Measurements from ENCODE around the gene OR2T1. TPM values are rescaled to one million over a fixed set of nuclear protein-coding genes. Genes with fewer than 3 reads are reported as not detected.
"Not testable (repeated sequence)": the region's sequence is repeated elsewhere in the genome, so short reads cannot be mapped to it uniquely, and the experiment has no call there.

OR2T1 gene
- total and polyA plus RNA-seq, 12 donors: not detected

DNA sequence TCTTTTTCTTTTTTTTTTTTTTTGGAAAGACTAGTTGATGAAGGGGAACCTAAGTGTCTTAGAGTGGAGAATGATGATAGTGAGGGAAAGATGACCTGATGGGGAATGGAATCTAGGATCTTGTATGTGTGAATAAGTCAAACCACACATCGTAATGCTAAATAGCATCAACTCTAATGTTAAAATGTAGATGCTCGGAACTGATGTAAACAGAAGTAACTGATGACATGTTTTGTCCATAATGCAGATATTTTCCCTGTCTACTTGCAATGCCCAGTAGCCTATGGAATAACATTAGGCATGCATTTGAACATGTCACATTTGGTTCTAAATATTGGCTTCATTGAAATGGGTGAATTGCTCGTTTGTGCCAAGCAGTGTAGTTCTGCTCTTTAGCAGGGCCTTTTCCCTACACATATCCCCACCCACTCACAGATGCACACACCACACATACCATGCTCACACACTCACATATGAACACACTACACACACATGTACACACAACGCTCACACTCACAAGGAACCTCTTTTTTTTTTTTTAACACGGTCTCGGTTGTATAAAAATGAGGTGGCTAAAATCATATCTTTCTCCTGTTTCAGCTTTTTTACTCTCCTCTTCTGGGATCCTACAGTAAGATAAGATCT lies 47.1 kb downstream of the OR2T1 start:
- H3K4me3 ChIP-seq; H3K27me3 ChIP-seq; H3K27ac ChIP-seq; DNase-seq; H3K36me3 ChIP-seq (replicated peaks in 1 of 2); H3K9me3 ChIP-seq (replicated peaks in 1 of 3); H3K4me1 ChIP-seq (replicated peaks in 1 of 2); intact Hi-C loops (cut with DNase I): not testable (repeated sequence)
- 76 to 81% (median 79%) methylated on average over 5 of the region's 6 CpGs for whole genome bisulfite sequencing, 4 donors

- H3K27ac ChIP-seq; H3K4me3 ChIP-seq; H3K4me1 ChIP-seq (replicated peaks in 1 of 2); H3K27me3 ChIP-seq; DNase-seq; H3K36me3 ChIP-seq (replicated peaks in 1 of 2); intact Hi-C loops (cut with DNase I); H3K9me3 ChIP-seq (replicated peaks in 1 of 3): not testable (repeated sequence)
- 23 to 34% (median 26%) methylated on average over 2 of the region's 5 CpGs for WGBS, 4 donors
Observed at GRCh38 chr1:248450466-248451145, 47.8 kb downstream of the OR2T1 start.

GRCh38 chr1:248453619-248454018 lies 50.8 kb downstream of the OR2T1 start:
- H3K36me3 ChIP-seq (replicated peaks in 1 of 2); intact Hi-C loops (cut with DNase I); H3K4me3 ChIP-seq; H3K4me1 ChIP-seq (replicated peaks in 1 of 2); H3K27me3 ChIP-seq; H3K27ac ChIP-seq; H3K9me3 ChIP-seq (replicated peaks in 1 of 3); DNase-seq: not testable (repeated sequence)
- WGBS, 4 donors: 77 to 83% (median 80%) methylated on average over 7 of the region's 7 CpGs; no CpG with 5 or more reads in 1 of the 4 donors

DNA sequence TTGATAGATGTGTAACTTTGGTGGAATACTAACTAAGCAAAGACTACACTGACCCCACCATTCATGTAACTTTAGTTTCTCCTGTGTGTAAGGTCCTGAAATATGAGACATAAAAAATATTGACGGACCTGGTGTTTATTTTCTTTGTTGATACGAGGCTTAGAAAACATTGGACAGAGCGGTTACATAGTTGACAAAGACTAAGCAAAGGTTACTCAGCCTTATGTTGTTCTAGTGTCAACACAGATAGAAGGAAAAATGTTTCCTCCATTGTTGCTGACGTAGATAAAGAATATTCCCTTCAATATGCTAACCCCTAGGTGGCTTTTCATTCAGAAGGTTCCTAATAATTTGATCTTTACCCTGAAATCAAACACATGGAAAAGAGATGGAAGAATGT lies 52.2 kb downstream of the OR2T1 start:
- H3K27me3 ChIP-seq; intact Hi-C loops (cut with DNase I); H3K27ac ChIP-seq; H3K4me3 ChIP-seq; H3K9me3 ChIP-seq (replicated peaks in 1 of 3); H3K4me1 ChIP-seq (replicated peaks in 1 of 2); DNase-seq; H3K36me3 ChIP-seq (replicated peaks in 1 of 2): not testable (repeated sequence)
- WGBS, 4 donors: 56 to 81% (median 60%) methylated on average over 1 to 2 of the region's 4 CpGs

DNA sequence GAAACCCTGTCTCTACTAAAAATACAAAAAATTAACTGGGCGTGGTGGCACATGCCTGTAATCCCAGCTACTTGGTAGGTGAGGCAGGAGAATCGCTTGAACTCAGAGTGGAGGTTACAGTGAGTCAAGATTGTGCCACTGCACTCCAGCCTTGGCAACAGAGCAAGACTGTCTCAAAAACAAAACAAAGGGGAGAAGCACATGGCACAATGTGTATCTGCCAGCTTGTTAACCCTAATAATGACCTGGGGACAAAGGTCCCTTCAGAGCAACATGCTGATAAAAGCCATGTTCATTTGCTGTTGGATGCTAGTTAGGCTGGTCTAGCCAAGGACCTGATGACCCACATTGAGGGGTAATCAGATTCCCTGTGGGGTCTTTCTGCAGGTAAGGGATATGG lies 53.8 kb downstream of the OR2T1 start:
- H3K27me3 ChIP-seq; H3K27ac ChIP-seq; H3K4me1 ChIP-seq (replicated peaks in 1 of 2); H3K4me3 ChIP-seq; H3K36me3 ChIP-seq (replicated peaks in 1 of 2); intact Hi-C loops (cut with DNase I); DNase-seq; H3K9me3 ChIP-seq (replicated peaks in 1 of 3): not testable (repeated sequence)
- no CpG with 5 or more reads among the region's 2 CpGs for WGBS, 4 donors

Other genes with a start within 250 kb of the OR2T1 start
- gene OR2M2, start 228.2 kb upstream of the OR2T1 start, total RNA-seq: under 1 TPM in 1 of 9 donors, not detected in 8; 0.98 TPM
- gene OR2M2, start 228.2 kb upstream of the OR2T1 start, polyA plus RNA-seq: not detected
- gene OR2M3, start 205.8 kb upstream of the OR2T1 start, total RNA-seq: under 1 TPM in 2 of 9 donors, not detected in 7; 0.03 to 0.04 TPM
- gene OR2M3, start 205.8 kb upstream of the OR2T1 start, polyA plus RNA-seq: not detected
- not detected for gene OR2M4, start 171.6 kb upstream of the OR2T1 start, total RNA-seq
- not detected for gene OR2M4, start 171.6 kb upstream of the OR2T1 start, polyA plus RNA-seq
- gene OR2T33, start 125.1 kb upstream of the OR2T1 start, total RNA-seq: not detected
- gene OR2T33, start 125.1 kb upstream of the OR2T1 start, polyA plus RNA-seq: not detected
- gene OR2T12, start 99.6 kb upstream of the OR2T1 start, total RNA-seq: not detected
- not detected for gene OR2T12, start 99.6 kb upstream of the OR2T1 start, polyA plus RNA-seq
- not detected for gene OR2M7, start 78.5 kb upstream of the OR2T1 start, total RNA-seq
- gene OR2M7, start 78.5 kb upstream of the OR2T1 start, polyA plus RNA-seq: not detected
- not detected for gene OR14C36, start 54.3 kb upstream of the OR2T1 start, total RNA-seq
- not detected for gene OR14C36, start 54.3 kb upstream of the OR2T1 start, polyA plus RNA-seq
- gene OR2T4, start 41.4 kb upstream of the OR2T1 start, total RNA-seq: not detected
- gene OR2T4, start 41.4 kb upstream of the OR2T1 start, polyA plus RNA-seq: not detected
- gene OR2T6, start 27.3 kb upstream of the OR2T1 start, total RNA-seq: not detected
- gene OR2T6, start 27.3 kb upstream of the OR2T1 start, polyA plus RNA-seq: not detected
- not detected for gene OR2T2, start 42.6 kb downstream of the OR2T1 start, total RNA-seq
- gene OR2T2, start 42.6 kb downstream of the OR2T1 start, polyA plus RNA-seq: not detected
- gene OR2T3, start 70.3 kb downstream of the OR2T1 start, total RNA-seq: not detected
- not detected for gene OR2T3, start 70.3 kb downstream of the OR2T1 start, polyA plus RNA-seq
- not detected for gene OR2T5, start 85.5 kb downstream of the OR2T1 start, total RNA-seq
- not detected for gene OR2T5, start 85.5 kb downstream of the OR2T1 start, polyA plus RNA-seq
- gene OR2G6, start 105.0 kb downstream of the OR2T1 start, total RNA-seq: not detected
- not detected for gene OR2G6, start 105.0 kb downstream of the OR2T1 start, polyA plus RNA-seq
- not detected for gene OR2T29, start 159.7 kb downstream of the OR2T1 start, total RNA-seq
- gene OR2T29, start 159.7 kb downstream of the OR2T1 start, polyA plus RNA-seq: not detected
- gene OR2T34, start 171.7 kb downstream of the OR2T1 start, total RNA-seq: not detected
- not detected for gene OR2T34, start 171.7 kb downstream of the OR2T1 start, polyA plus RNA-seq
- gene OR2T10, start 194.7 kb downstream of the OR2T1 start, total RNA-seq: not detected
- gene OR2T10, start 194.7 kb downstream of the OR2T1 start, polyA plus RNA-seq: not detected
- not detected for gene OR2T11, start 232.0 kb downstream of the OR2T1 start, total RNA-seq
- gene OR2T11, start 232.0 kb downstream of the OR2T1 start, polyA plus RNA-seq: not detected
- gene OR2T35, start 242.2 kb downstream of the OR2T1 start, total RNA-seq: not detected
- gene OR2T35, start 242.2 kb downstream of the OR2T1 start, polyA plus RNA-seq: not detected

All from adrenal gland (tissue), 12 donors.